Astrocyte of the spinal cord (primary cell): ENCODE data around the gene GRAMD4.

Source experiments
- DNase-seq: peaks from one replicate; pipeline ENCODE4 v3.0.0; 2011; ENCODE audit warnings: low read depth, low spot score
- H3K4me3 ChIP-seq: 2 replicates; pipeline ENCODE4 v1.5.1; 2011; ENCODE audit warnings: low read depth, mild to moderate bottlenecking, low read length, moderate library complexity
- CTCF ChIP-seq: IDR thresholded peaks from 2 replicates; pipeline ENCODE4 v1.5.1; 2012; ENCODE audit warnings: low read depth, mild to moderate bottlenecking, low read length, inconsistent platforms
- in situ Hi-C: cut with HindIII; loops from 2 replicates; pipeline ENCODE4 v1.10.0; 2017; ENCODE audit warnings: low sequenced_read_pairs

The GRAMD4 gene

GRCh38 chr22:46665751-46666280, 45.6 kb downstream of the GRAMD4 start:
- in situ Hi-C loops: no loop called here
- TF ChIP-seq CTCF: no peak
- no peak for DNase-seq
- no peak overlapping the region for H3K4me3 ChIP-seq

- no peak for TF ChIP-seq CTCF
- no peak for DNase-seq
- in situ Hi-C loops: no loop called here
- H3K4me3 ChIP-seq: no peak overlapping the region
These were observed 46.5 kb downstream of the GRAMD4 start for GRCh38 chr22:46666577-46667244.

DNA sequence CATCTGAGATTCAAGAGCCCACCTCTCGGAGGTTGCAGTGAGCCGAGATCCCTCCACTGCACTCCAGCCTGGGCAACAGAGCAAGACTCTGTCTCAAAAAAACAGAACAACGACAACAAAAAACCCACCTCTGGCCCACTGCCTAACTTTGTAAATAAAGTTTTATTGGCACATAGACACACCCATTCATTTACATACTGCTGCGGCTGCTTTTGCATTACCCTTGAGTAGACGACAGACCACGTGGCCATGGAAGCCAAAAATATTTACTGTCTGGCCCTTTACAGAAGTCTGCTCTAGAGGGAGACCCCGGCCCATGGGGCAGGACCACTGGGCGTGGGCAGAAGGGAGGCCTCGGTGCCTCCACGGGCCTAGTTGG, 47.0 kb downstream of the GRAMD4 start:
- no peak overlapping the region for H3K4me3 ChIP-seq
- no peak for TF ChIP-seq CTCF

DNA sequence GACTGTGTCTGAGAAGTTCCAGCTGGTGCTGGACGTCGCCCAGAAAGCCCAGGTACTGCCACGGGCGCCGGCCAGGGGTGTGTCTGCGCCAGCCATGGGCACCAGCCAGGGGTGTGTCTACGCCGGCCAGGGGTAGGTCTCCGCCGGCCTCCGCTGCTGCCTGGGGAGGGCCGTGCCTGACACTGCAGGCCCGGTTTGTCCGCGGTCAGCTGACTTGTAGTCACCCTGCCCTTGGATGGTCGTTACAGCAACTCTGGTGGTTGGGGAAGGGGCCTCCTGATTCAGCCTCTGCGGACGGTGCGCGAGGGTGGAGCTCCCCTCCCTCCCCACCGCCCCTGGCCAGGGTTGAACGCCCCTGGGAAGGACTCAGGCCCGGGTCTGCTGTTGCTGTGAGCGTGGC, 47.9 kb downstream of the GRAMD4 start:
- TF ChIP-seq CTCF: no peak
- in situ Hi-C loops: no loop called here
- DNase-seq: no peak
- no peak overlapping the region for H3K4me3 ChIP-seq

More for the DNA sequence above, 47.0 kb downstream of the GRAMD4 start:
- DNase-seq: no peak
- in situ Hi-C loops: no loop called here

- no peak overlapping the region for H3K4me3 ChIP-seq
- DNase-seq: no peak
- no peak for TF ChIP-seq CTCF
- in situ Hi-C loops: no loop called here
These were observed 49.0 kb downstream of the GRAMD4 start for GRCh38 chr22:46669201-46669600.

- DNase-seq: no peak
- TF ChIP-seq CTCF: no peak
- no peak overlapping the region for H3K4me3 ChIP-seq
- in situ Hi-C loops: no loop called here
These were observed 51.7 kb downstream of the GRAMD4 start for GRCh38 chr22:46671824-46672432.
